Measurements from ENCODE around the gene SMYD4.
"Not testable (repeated sequence)": the region's sequence is repeated elsewhere in the genome, so short reads cannot be mapped to it uniquely, and the experiment has no call there.

The SMYD4 gene, protein sequence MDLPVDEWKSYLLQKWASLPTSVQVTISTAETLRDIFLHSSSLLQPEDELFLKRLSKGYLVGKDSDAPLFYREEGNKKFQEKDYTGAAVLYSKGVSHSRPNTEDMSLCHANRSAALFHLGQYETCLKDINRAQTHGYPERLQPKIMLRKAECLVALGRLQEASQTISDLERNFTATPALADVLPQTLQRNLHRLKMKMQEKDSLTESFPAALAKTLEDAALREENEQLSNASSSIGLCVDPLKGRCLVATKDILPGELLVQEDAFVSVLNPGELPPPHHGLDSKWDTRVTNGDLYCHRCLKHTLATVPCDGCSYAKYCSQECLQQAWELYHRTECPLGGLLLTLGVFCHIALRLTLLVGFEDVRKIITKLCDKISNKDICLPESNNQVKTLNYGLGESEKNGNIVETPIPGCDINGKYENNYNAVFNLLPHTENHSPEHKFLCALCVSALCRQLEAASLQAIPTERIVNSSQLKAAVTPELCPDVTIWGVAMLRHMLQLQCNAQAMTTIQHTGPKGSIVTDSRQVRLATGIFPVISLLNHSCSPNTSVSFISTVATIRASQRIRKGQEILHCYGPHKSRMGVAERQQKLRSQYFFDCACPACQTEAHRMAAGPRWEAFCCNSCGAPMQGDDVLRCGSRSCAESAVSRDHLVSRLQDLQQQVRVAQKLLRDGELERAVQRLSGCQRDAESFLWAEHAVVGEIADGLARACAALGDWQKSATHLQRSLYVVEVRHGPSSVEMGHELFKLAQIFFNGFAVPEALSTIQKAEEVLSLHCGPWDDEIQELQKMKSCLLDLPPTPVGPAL

DNA sequence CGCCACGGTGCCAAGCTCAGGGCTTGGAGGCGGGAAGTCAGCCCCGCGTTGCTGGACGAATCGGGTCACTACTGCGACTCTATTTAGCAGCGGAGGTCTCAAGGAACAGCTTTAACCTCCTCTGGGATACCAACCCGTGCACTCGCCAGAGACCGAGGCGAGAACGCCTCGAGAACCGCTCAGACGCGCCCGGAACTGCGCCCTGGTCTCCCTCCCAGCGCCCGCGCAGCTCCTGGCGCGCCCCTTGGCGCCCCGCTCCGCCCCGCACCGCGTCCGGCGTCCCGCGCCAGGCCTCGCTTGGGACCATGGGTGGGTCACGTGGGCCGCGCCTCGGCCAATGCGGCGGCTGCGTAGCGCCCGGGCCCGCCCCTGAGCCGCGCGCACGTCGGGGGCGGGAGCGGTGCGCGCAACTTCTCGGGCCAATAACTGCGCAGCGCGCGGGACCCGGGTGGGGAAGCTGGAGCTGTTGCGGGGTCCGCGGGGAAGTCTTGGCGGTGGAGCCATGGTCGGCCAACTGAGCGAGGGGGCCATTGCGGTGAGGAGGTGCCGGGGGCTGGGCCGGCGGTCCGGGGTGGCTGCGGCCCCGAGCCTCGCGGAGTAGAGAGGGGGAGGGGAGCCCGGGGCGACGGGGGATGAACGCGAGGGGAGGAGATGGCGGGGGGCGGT lies at the start of gene SMYD4, which contains the start of gene RPA1:
Gene SMYD4 (minus strand): TSS at position 311 of the 666 bp plus-strand sequence. CDS start 1,908 bp downstream, outside the sequence.
Gene RPA1 (plus strand): TSS at position 414 of the 666 bp plus-strand sequence. CDS start 89 bp downstream, at position 503.
- peak; percentile 85 for DNase-seq (ENCODE audit: low spot score)

DNA sequence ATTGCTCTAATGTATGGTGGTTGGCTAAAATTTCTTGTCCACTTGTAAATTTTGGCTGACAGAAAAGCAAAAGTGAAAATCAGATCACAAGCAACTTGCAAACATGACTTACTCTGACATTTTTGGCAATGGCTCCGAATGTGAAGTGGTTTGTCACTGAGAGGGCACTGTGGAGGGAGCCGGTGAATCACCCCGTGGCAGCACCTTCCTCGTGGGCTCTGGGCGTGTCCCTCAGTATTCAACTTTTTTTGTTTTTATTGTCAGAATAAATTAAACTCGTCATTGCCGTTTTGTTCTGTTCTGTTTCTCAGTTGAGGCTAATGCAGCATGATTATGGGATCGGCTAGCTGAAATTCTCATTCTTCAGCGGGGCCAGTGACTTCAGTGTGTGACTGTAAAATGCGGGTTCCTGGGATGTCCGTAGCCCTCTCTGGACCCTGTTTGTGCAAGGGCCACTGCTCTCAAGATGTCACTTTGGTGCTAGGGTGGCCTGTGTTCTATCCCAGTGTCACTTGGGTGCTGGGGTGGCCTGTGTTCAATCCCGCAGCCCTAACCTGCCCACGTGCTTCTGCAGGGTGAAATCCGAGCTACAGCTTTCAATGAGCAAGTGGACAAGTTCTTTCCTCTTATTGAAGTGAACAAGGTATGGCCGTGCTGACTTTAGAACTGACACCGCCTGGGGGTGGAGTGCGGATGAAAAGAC lies 48.9 kb upstream of the SMYD4 start:
- no peak for DNase-seq (ENCODE audit: low spot score)

DNA sequence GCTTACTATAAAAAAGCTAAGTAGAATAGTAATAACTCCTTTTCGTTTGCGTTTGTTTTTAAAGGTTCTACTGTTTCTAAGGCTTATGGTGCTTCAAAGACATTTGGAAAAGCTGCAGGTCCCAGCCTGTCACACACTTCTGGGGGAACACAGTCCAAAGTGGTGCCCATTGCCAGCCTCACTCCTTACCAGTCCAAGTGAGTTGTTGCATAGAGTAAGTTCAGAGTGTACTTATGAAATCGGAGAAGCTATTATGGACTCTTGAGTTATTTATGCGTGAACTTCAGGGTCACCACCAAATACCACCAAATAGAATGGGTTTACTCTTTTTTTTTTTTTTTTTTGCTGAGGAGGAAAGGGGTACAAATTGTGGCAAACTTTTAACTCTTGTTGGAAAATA lies 45.9 kb upstream of the SMYD4 start:
- no peak for DNase-seq (ENCODE audit: low spot score)

DNA sequence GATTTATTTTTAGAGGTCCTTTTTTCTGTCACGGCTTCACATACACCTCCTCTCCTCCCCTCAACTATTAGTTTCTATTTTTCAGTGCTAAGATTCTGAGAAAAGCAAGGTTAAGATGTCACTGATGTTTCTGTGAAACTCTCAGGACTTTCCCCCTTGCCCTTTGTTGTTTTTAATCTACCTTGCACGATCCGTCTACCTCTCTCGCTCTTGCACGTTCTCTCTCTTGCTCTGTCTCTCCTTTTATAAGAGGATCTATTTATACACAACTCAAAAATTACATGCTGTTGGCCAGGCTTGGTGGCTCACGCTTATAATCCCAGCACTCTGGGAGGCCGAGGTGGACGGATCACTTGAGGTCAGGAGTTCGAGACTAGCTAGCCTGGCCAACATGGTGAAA lies 43.7 kb upstream of the SMYD4 start:
- DNase-seq (ENCODE audit: low spot score), result peak; percentile 11

DNA sequence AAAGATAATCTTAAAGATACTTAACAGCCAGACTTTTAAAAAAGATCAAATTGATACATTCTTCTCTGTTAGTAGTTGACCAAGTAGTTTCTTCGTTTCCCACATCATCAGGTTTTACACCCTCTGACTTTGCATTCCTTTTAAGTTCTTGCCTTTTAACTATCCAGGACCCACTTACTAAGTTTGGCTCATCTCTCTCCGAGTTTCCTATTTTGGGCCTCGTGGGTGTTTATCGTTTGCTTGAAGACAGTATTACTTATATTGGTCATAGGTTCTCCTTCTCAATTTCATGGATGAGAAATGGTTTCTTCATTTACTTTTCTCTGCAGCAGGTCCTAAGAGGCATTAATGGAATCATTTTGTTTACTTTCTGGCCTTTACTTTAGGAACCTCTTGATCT lies 43.3 kb upstream of the SMYD4 start:
- DNase-seq (ENCODE audit: low spot score), result no peak

DNA sequence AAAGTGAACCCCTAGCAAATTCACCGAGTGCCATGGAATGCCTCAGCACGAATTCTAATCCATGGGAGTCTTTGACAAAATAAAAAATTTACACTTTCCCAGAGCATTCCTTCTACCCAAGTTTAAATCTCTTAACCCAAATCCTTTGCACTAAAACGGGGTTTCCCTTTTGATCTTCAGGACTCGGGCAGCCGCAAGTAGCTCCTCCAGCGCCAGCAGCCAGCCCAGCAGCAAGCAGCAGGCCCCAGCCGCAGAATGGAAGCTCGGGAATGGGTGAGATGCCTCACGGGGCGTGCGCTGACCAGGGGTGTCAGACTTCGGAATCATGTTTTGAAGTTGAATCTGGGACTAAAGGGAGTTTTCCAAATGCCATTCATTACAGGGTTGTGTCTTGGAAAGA lies 42.6 kb upstream of the SMYD4 start:
- no peak for DNase-seq (ENCODE audit: low spot score)

DNA sequence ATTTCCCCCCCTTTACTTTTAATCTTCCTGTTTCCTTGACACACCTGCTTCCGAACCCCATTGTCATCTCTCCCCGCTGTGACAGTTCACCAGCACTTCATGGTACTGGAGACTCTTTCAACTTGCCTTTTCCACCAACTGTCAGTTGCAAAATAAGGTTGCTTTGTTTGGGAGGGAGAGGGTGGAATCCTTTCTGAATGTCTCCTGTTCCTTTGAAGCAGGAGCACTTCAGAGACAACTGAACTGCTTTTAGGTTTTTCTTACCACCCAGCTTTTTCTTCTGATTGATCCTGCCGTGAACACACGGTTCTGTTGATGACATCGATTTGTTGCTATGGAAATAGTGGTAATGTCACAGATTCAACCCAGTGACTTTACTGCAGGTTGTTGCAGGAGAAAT lies 42.1 kb upstream of the SMYD4 start:
- DNase-seq (ENCODE audit: low spot score), result peak; percentile 38

DNA sequence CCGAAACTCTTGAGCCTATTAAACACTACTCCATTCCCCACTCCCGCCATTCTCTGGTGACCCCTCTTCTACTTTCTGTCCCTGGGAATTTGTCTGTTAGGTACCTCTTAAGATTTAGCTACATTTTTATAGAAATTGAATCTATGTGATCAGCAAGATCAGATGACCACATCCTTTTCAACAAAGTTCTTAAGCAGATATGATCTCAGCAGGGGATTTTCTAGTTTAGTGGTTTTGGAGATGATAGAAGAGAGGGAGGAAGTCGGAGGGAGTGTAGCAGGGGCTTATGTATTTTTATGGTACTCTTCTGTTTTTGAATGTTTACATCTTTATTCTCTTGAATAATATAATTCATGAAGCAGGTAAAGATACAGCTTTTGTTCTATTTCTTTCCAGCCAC lies 40.9 kb upstream of the SMYD4 start:
- DNase-seq (ENCODE audit: low spot score), result peak; percentile 65

DNA sequence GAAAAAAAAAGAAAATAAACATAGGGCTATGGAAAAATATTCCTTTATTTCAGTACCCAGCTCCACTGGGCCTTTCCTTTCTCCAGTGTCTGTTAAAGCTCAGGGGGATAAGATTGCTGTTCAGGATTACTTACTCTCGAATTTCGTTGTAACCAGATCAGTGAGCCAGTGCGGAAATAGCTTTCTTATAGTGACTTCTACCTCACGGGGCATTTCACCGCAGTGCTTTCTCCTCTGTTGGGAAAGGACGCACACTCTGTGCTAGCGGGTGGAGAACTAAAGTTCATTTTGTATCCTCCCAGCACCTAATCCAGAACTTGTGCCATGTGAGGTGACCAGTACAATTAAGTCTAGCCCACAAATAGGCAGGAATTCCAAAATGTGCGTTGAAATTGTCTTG lies 38.4 kb upstream of the SMYD4 start:
- DNase-seq (ENCODE audit: low spot score), result no peak

DNA sequence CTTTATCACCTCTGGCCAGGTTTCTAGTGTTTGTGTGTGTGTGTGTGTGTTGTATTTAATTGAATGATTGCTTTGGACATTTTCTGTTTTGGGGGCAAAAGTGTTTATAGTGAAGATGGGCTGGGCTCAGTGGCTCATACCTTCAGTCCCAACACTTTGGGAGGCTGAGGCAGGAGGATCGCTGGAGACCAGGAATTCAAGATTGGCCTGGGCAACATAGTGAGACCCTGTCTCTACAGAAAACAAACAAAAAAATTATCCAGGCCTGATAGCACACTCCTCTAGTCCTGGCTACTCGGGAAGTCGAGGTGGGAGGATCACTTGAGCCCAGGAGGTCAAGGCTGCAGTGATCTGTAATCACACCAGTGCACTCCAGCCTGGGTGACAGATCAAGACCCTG lies 37.6 kb upstream of the SMYD4 start:
- DNase-seq (ENCODE audit: low spot score), result no peak

DNA sequence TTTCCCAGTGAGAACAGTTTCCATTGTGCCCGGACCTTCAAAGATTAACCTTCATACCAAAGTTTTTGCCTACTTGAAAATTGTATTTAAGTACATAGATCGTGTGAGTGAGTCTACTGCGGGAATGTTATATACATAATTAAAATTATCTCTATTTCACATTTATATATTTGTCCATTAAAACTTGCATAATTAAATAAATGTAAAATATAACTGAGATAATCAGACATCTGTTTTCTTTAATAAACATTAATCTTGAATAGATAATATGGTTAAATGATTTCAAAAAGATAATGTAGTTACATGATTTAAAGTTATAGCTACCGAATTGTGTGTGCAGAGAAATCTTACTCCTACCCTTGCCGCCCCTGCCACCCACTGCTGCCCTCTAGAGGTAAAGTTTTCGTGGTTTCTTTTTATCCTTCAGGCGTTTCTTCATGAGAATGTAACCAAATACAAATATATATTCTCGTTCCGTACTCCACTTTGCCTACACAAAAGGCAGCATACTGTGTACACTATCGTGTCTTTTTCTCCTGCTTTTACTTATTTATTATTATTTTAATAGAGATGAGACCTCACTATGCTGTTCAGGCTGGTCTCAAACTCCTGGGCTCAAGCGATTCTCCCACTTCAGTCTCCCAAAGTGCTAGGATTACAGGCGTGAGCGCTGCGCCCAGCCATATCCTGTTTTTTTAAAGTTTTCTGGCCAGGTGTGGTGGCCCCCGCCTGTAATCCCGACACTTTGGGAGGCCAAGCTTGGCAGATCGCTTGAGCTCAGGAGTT lies 35.7 kb upstream of the SMYD4 start:
- DNase-seq (ENCODE audit: low spot score), result peak; percentile 60

DNA sequence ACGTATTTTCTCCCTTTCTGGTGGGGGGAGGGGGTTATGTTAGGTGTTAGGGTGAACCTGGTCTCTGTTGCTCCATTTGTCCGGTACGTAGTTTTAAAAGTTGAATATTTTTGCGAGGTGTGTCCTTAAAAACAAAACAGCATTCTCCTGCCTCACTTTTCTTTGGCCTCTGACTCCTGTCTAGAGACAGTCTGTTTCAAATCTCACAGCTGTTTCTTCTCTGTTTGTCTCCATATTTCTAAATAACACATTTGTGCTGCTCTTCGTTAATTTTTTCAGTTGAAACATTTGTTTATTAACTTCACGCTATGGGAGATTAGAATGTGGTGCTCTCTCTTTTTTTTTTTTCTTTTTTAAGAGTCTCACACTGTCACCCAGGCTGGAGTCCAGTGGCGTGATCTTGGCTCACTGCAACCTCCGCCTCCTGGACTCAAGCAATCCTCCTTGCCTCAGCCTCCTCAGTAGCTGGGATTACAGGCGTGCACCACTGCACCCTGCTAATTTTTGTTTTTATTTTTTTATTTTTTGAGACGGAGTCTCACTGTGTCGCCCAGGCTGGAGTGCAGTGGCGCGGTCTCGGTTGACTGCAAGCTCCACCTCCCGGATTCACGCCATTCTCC lies 31.8 kb upstream of the SMYD4 start:
- DNase-seq (ENCODE audit: low spot score), result no peak

DNA sequence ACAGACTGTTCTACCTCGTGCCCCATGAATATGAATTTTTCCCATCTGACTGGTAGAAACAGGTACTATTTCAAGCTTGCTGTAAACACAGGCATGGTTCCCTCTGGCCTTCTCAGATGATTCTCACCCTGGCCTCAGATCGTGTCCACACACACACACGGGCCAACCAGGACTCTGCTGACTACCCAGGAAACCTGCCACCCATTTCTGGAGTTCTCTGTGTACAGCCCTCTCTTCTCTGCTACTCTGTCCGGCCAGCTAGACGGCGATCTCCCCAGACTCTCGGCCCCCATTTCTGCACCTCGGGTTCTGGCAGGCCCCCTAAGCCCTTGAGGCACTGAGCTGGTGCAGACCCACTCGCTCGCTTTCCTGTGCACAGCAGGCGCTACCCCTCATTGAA lies 31.3 kb upstream of the SMYD4 start:
- no peak for DNase-seq (ENCODE audit: low spot score)

DNA sequence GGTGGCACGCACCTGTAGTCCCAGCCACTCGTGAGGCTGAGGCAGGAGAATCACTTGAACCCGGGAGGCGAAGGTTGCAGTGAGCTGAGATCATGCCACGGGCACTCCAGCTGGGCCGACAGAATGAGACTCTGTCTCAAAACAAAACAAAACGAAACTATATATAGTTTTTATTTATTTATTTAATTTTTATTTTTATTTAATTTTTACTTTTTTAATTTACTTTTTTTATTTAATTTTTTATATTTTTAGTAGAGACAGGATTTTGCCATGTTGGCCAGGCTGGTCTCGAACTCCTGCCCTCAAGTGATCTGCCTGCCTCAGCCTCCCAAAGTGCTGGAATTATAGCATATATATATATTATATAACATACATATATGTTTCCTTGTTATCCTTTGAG lies 26.8 kb upstream of the SMYD4 start:
- not testable (repeated sequence) for DNase-seq (ENCODE audit: low spot score)

DNA sequence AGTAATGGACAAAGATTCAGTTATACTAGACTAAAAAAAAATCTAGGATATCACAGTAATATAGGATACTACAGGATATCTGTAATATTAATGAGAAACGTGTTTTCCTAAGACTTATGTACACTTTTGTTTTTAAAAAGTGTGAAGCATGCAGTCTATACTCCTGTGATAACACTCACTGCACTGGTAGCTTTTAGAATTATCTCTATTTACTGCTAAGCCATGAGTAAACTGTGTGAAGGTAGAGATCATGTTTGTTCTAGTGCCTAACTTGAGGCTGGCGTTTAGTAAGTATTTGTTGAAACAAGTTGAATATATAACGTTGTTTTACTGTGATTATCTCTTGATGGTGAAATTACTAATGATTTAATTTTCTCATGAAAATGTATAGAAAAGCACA lies 24.0 kb upstream of the SMYD4 start:
- DNase-seq (ENCODE audit: low spot score), result no peak

DNA sequence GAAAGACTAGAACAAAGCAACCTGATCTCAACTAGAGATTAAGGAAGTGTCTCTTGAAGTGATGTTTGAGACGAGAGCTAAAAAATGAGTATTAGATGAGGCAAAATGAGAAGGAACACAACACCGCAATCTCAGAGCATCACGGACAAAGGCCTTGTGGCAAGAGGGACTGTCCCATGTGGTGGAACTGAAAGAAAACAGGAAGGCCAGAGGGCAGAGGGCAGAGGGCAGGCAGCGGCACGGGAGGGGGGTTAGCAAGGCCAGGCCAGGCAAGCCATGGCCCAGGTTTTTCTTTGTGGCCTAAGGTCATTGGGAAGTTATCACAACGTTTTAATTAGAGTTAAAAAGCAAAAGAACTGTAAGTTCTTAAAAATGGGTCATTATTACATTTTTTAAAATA lies 22.6 kb upstream of the SMYD4 start:
- DNase-seq (ENCODE audit: low spot score), result no peak

DNA sequence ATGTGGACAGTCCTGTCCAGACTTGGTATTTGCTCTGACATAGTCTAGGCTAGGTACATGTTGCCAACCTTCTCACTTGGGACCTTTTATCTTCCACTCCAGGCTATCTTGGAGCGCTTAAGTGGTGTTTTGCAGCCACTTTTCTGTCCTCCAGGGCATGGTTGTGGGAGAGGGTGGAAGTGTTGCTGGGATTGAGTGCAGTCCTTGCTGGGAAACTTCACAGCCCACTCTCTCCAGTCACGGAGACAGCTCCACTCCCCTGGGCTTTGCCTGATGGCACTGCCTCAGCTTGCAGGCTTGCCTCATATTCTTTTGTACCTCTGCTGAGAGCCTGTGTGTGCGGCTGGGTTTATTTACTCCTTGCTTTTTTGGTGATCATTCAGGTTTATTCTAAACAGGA lies 17.5 kb upstream of the SMYD4 start:
- no peak for DNase-seq (ENCODE audit: low spot score)

DNA sequence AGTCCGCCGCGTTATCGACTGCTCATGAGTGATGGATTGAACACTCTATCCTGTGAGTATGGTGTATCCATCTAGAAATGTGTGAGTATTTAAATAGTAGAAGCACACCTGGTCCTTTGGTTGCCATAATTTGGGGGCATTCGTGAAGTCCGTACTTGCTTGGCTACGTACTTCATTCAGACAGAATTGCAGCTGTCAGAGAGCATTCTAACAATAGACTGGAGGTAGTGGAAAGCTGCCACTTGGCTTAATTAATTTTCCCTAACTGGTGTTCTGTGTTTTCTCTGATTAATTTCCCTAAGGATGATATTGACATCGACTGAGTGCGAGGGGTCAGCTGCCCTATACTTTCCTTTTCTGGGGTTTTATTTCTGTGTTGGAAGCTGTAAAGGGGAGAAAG lies 14.2 kb upstream of the SMYD4 start:
- DNase-seq (ENCODE audit: low spot score), result no peak

DNA sequence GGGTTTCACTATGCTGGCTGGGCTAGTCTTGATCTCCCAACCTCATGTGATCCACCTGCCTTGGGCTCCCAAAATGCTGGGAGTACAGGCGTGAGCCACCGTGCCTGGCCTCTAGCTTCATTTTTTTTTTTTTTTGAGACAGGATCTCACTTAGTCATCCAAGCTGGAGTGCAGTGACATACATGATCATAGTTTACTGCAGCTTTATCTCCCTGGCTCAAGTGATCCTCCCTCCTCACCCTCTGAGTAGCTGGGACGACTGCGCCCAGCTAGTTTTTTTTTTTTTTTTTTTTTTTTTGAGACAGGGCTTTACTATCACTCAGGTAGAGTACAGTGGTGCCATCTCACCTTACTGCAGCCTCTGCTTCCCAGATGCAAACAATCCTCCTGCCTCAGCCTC lies 9.8 kb upstream of the SMYD4 start:
- DNase-seq (ENCODE audit: low spot score), result no peak

DNA sequence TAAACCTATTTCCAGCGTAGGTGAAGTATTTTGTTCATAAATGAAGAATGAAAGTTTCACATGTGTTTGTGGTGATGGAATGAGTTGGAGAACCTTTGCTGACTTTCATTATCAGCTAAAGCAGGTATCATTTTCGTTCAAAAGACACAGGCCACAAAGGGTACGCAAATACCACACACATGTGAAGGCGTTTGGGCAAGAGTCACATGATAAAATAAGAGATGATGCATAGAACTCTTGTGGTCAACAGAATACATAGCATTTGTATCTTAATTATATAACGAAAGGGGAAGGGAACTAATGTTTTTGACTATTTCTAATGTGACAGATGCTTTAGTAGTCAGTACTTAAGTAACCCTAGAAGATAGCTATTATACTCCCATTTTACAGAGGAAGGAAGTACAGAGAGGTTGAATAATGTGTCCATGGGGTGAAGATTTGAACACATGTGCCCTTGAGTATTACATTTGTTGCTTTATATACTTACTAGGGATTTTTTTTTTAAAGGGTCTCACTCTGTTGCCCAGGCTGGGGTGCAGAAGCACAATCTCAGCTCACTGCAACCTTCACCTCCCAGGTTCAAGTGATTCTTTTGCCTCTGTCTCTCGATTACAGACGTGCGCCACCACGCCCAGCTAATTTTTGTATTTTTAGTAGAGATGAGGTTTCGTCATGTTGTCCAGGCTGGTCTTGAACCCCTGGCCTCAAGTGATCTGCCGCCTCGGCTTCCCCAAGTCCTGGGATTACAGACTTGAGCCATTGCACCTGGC lies 4.9 kb upstream of the SMYD4 start:
- DNase-seq (ENCODE audit: low spot score), result no peak

Data from CD4-positive, alpha-beta T cell treated with Interleukin-6 at 100 ng/mL for 8 hours (primary cell).